ENCODE data around the gene ANK2. TPM values are rescaled to one million over a fixed set of nuclear protein-coding genes. Genes with fewer than 3 reads are reported as not detected.
"Not testable (repeated sequence)": the region's sequence is repeated elsewhere in the genome, so short reads cannot be mapped to it uniquely, and the experiment has no call there.

The ANK2 gene
- polyA plus RNA-seq, 1 donor (not counting 4 experiments of a cell fraction or from before 2014, with no cell fraction given) = 0.22 TPM

DNA sequence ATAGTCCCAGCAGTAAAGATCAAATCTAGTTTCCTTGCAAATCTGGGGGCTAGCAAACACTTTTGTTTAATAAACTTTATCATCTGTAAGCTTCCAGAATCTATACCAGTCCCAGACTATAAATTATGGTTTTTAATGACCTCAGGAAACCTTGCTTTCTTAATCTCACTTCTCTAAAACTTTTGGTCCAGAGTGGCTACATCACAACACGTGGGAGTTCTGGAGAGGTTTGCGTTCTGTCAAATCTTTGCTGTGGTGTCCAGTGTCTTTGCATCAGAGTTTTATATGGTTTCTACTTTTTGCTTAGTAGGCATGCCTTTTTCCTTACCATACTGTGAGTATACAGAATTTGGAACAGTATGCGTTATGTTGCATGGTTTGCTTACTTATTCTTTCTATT lies 193.9 kb downstream of the ANK2 start:
- Histone ChIP-seq H3K4me1 (ENCODE audit: control insufficient read depth, extremely low read depth, insufficient read depth, low read length) (no peaks in the 10 kb centered on the region), H3K36me3 (ENCODE audit: control insufficient read depth in 2 of 2, extremely low read depth in 1 of 2, insufficient read depth in 2 of 2, low read length in 2 of 2) (no peaks in the 10 kb centered on the region), H3K4me3 (ENCODE audit: control insufficient read depth in 2 of 3, extremely low read depth in 1 of 3, insufficient read depth in 2 of 3, low read depth in 1 of 3, low read length in 3 of 3) (no peak overlapping the region), H3K27me3 (ENCODE audit: control insufficient read depth, extremely low read depth, insufficient read depth, low read length) (no peaks in the 10 kb centered on the region), H3K9me1 (ENCODE audit: control insufficient read depth, extremely low read depth, insufficient read depth, low read length) (no peaks in the 10 kb centered on the region), H4K20me1 (ENCODE audit: control insufficient read depth, extremely low read depth, insufficient read depth, low read length) (no peaks in the 10 kb centered on the region), H3K79me2 (ENCODE audit: control insufficient read depth, insufficient read depth, low read length) (no peaks in the 10 kb centered on the region), H3K9me3 (ENCODE audit: control insufficient read depth, low read depth, low read length) (no peaks in the 10 kb centered on the region), H2AFZ (ENCODE audit: control insufficient read depth, low read length) (no peak overlapping the region), H3K4me2 (ENCODE audit: control insufficient read depth, extremely low read depth, insufficient read depth, low read depth, low read length) (no peak overlapping the region), H3K27ac (ENCODE audit: control insufficient read depth, insufficient read depth, low read length) (no peak overlapping the region), H3K9ac (ENCODE audit: control insufficient read depth, extremely low read depth, insufficient read depth, low read length) (no peak overlapping the region)
- FAIRE-seq (no peak), DNase-seq (ENCODE audit: low read depth, low spot score) (no peak)
- dilution Hi-C loops (cut with MboI; ENCODE audit: extremely low pct_ligation_motif_present, low sequenced_read_pairs) = no loop called here
- no peak for TF ChIP-seq CTCF (optimal IDR thresholded peaks at IDR 0.05 in 1 of 3, IDR thresholded peaks at IDR 0.05 in 1 of 3, conservative IDR thresholded peaks at IDR 0.05 in 1 of 3; ENCODE audit: extremely low read depth in 1 of 3, insufficient read depth in 2 of 3, low read length in 3 of 3)
- TF ChIP-seq EZH2 (IDR thresholded peaks at IDR 0.05; ENCODE audit: low read length) = no peak

DNA sequence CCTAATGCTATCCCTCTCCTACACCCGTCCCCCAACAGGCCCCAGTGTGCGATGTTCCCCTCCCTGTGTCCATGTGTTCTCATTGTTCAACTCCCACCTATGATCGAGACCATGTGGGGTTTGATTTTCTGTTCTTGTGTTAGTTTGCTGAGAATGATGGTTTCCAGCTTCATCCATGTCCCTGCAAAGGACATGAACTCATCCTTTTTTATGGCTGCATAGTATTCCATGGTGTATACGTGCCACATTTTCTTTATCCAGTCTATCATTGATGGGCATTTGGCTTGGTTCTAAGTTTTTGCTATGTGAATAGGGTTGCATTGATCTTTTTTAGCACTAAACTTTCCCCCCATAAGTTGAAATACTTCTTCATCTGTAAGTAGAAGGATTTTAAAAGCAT lies 195.3 kb downstream of the ANK2 start:
- H3K9me1 ChIP-seq (ENCODE audit: control insufficient read depth, extremely low read depth, insufficient read depth, low read length); H4K20me1 ChIP-seq (ENCODE audit: control insufficient read depth, extremely low read depth, insufficient read depth, low read length); H3K4me2 ChIP-seq (ENCODE audit: control insufficient read depth, extremely low read depth, insufficient read depth, low read depth, low read length); DNase-seq (ENCODE audit: low read depth, low spot score); H3K4me3 ChIP-seq (ENCODE audit: control insufficient read depth in 2 of 3, extremely low read depth in 1 of 3, insufficient read depth in 2 of 3, low read depth in 1 of 3, low read length in 3 of 3); H3K79me2 ChIP-seq (ENCODE audit: control insufficient read depth, insufficient read depth, low read length); H3K27ac ChIP-seq (ENCODE audit: control insufficient read depth, insufficient read depth, low read length); H2AFZ ChIP-seq (ENCODE audit: control insufficient read depth, low read length); H3K9me3 ChIP-seq (ENCODE audit: control insufficient read depth, low read depth, low read length); FAIRE-seq; H3K4me1 ChIP-seq (ENCODE audit: control insufficient read depth, extremely low read depth, insufficient read depth, low read length); H3K36me3 ChIP-seq (ENCODE audit: control insufficient read depth in 2 of 2, extremely low read depth in 1 of 2, insufficient read depth in 2 of 2, low read length in 2 of 2); H3K9ac ChIP-seq (ENCODE audit: control insufficient read depth, extremely low read depth, insufficient read depth, low read length); dilution Hi-C loops (cut with MboI; ENCODE audit: extremely low pct_ligation_motif_present, low sequenced_read_pairs); H3K27me3 ChIP-seq (ENCODE audit: control insufficient read depth, extremely low read depth, insufficient read depth, low read length): not testable (repeated sequence)

DNA sequence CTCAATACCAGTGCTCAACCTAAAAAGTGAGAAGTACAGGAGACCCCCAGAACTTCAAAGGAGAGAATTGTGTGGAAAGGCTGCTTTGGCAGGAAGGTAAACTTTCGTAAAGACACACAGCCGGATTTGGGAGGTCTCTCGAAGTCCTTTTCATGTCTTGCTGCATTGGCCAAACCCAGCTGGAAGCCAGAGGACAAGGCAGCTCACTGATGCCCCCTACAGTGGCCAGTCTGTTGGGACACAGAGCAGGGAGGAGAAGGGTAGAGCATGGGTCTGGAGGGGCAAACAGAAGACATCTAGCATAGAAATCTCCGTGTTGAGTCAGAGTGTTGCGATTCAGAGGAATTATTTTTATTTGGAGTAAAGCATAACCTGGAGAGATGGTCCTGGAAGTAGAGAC lies 198.9 kb downstream of the ANK2 start:
- H3K9me3 ChIP-seq (ENCODE audit: control insufficient read depth, low read depth, low read length) = no peaks in the 10 kb centered on the region
- no peak for DNase-seq (ENCODE audit: low read depth, low spot score)
- dilution Hi-C loops (cut with MboI; ENCODE audit: extremely low pct_ligation_motif_present, low sequenced_read_pairs) = no loop called here

More for the DNA sequence above, 198.9 kb downstream of the ANK2 start:
- H3K4me3 ChIP-seq (ENCODE audit: control insufficient read depth in 2 of 3, extremely low read depth in 1 of 3, insufficient read depth in 2 of 3, low read depth in 1 of 3, low read length in 3 of 3) = no peak overlapping the region
- FAIRE-seq = no peak
- no peak overlapping the region for H3K9ac ChIP-seq (ENCODE audit: control insufficient read depth, extremely low read depth, insufficient read depth, low read length)
- H3K9me1 ChIP-seq (ENCODE audit: control insufficient read depth, extremely low read depth, insufficient read depth, low read length) = no peaks in the 10 kb centered on the region
- no peaks in the 10 kb centered on the region for H3K27me3 ChIP-seq (ENCODE audit: control insufficient read depth, extremely low read depth, insufficient read depth, low read length)
- no peaks in the 10 kb centered on the region for H3K36me3 ChIP-seq (ENCODE audit: control insufficient read depth in 2 of 2, extremely low read depth in 1 of 2, insufficient read depth in 2 of 2, low read length in 2 of 2)
- H3K4me1 ChIP-seq (ENCODE audit: control insufficient read depth, extremely low read depth, insufficient read depth, low read length) = no peaks in the 10 kb centered on the region
- no peaks in the 10 kb centered on the region for H4K20me1 ChIP-seq (ENCODE audit: control insufficient read depth, extremely low read depth, insufficient read depth, low read length)
- TF ChIP-seq CTCF (optimal IDR thresholded peaks at IDR 0.05 in 1 of 3, IDR thresholded peaks at IDR 0.05 in 1 of 3, conservative IDR thresholded peaks at IDR 0.05 in 1 of 3; ENCODE audit: extremely low read depth in 1 of 3, insufficient read depth in 2 of 3, low read length in 3 of 3) (no peak), EZH2 (IDR thresholded peaks at IDR 0.05; ENCODE audit: low read length) (no peak)
- no peak overlapping the region for H3K27ac ChIP-seq (ENCODE audit: control insufficient read depth, insufficient read depth, low read length)
- no peak overlapping the region for H3K4me2 ChIP-seq (ENCODE audit: control insufficient read depth, extremely low read depth, insufficient read depth, low read depth, low read length)
- no peaks in the 10 kb centered on the region for H3K79me2 ChIP-seq (ENCODE audit: control insufficient read depth, insufficient read depth, low read length)
- no peak overlapping the region for H2AFZ ChIP-seq (ENCODE audit: control insufficient read depth, low read length)
